NK-92 (cell line): ENCODE results near the gene FARP2.

Source experiments
- DNase-seq: peaks from one replicate; lab custom pipeline; 2025; ENCODE audit not compliant: unreplicated experiment; lab: John Stamatoyannopoulos, UW

The FARP2 gene

GRCh38 chr2:241325257-241325656 lies 30.8 kb upstream of the FARP2 start:
- no peak for DNase-seq

DNA sequence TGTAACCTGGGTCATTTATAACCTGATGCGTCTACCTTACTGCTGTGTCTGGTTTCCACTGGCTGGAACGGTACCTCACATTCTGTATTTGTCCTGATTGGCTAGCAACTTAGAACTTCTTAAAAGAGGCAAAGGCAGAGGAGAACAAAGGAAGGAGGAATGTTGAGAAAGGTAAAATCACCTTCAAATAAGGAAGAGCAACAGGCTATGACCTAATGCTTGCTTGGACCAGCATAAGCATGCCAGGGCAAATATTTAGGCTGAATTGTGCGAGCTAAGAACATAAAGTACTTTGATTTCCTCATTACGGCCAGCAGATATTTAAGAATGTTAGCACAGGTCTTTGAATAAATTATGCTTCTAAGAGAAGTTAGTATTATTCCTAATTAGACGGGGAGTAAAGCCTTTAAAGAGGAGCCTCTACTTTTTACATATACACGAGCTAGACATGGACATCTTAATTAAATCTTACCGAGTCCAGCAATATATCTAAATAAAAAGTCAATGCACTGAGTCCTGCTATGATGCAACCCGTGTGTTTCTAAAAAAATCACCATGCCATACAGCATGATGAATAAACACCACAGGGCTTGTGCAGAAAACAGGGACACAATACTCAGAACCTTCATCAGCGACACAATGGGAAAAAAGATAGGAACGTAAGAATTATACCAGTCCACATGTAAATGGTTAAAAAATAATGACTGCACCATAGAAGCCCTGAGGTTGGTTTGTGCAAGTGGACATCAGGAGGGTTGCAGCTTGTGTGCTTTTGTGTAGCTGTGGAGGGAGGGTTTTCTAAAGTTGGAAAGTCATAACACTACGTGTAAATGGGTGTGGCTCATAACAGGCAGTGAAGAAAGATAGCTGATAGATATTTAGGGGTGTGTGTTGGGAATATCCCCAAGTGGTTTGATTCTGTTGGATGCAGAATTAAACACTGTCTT lies 26.1 kb upstream of the FARP2 start:
- no peak for DNase-seq

DNA sequence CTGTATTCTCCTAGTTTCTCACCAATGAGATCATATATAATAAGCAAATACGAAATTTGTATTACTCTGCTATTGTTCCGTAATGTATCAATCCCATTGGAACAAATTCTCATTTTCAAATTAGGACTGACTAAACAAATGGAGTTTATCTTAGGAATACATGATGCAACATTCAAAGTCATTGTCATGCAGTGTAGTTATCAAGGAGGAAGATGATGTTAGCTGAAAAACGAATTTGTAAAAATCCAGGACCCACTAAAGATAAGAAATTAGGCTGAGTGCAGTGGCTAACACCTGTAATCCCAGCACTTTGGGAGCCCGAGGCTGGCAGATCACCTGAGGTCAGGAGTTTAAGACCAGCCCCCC lies 25.5 kb upstream of the FARP2 start:
- DNase-seq: no peak

GRCh38 chr2:241334813-241335212 lies 21.3 kb upstream of the FARP2 start:
- DNase-seq: no peak

GRCh38 chr2:241339839-241340630 lies 16.1 kb upstream of the FARP2 start:
- no peak for DNase-seq

DNA sequence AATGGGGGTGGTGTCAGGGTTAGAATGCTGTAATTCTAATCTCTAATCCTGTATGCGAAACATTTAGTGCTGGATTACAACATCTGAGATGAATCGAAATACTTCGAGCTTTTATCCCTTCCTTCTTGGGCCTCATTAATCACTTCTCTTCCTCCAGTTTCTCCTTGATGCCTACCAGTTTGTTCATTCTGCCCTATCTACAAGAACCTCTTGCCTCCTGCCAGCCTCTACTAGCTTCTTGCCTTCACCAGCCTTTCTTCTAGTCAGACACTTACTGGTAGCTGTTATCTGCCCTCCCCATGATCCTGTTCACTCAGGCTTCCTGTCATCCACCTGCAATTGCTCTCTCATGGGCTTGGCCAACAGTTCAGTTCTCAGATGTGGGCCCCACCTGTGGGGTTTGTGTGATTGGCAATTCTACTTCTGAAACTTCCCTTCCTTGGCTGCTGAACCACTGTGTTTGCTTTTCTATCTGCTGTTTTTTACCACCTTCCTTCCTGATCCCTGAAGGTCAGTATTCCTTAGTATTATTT lies 15.4 kb upstream of the FARP2 start:
- no peak for DNase-seq

DNA sequence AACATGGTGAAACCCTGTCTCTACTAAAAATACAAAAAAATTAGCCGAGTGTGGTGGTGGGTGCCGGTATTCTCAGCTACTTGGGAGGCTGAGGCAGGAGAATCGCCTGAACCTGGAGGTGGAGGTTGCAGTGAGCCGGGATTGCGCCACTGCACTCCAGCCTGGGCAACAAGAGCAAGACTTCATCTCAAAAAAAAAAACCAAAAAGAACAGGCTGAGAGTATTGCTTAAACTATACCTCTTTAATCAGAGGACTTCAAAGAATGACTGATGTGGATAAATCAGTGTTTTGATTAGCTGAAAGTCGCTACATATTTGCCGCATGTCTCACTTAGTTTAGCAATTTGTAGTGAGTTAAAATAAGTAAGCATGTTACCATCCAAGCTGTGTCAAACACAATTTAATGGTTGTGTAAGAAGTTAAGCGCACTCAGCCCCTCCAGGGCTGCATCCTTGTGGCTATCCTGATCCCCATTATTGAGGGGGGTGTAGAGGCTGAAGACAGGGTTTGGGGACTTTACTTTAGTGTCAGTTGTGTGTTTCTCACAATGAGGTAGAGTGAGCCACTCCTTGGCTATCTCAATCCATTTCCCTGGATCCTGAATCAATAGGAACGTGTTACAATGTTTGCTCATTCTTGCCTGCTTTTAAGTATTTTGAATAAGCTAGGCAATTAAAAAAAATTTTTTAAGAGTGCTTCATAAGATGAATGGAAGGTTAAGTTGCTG lies 11.0 kb upstream of the FARP2 start:
- DNase-seq: no peak

GRCh38 chr2:241349941-241350340 lies 6.1 kb upstream of the FARP2 start:
- DNase-seq: no peak

- DNase-seq: no peak
Measured at GRCh38 chr2:241350530-241350877, 5.6 kb upstream of the FARP2 start.

DNA sequence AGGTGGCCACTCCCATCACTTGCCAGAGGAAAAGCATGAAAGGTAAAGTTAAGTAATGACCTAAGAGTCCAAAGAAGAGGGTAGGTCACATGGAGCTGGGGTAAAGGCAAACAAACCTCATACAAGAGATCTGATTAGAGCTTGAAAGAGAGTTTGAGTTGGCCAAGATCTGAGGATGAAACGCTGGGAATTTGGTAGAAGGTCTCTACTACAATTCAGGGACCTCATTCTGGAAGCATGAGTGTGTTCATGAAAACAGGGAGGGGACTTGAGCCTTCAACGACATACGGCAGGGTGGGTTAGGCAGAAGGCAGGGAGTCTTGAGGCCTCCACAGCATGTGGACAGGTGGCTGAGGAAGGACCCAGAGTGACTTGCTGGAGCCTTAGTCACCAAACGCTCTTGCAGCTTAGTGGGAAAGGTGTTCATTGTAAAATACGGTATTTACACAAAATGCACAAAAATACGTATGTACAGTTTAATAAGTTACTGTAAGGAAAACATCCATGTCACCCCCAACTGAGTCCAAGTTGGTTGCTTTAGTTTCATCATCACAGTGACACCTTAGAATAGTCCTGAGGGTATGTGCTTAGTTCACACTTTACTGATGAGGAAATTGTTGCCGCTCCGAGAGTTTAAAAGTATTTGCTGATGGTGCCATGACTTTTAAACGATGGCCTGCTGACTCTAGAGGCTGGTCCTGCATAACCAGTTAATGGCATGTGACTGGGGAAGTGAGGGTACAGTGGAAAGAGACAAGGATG lies 5.0 kb upstream of the FARP2 start:
- DNase-seq: no peak

DNA sequence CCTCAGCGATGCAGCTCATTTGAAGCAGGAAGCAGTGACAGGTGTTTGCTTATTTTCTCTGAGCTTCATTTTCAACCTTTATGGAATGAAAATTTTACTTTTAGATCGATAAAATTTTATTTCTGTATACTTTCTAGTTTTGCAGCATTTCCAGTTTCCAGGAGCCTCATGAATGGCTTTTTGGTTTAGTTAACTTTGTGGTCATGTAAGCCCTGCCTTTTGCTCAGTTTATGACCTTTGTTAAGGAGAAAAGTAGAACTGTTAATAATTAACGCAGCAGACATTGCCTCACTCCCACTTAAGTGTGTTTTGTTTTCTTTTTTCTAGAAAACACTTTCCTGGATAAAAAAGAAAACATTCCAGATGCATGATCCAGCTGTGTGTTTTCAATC lies 4.4 kb upstream of the FARP2 start:
- DNase-seq: no peak

DNA sequence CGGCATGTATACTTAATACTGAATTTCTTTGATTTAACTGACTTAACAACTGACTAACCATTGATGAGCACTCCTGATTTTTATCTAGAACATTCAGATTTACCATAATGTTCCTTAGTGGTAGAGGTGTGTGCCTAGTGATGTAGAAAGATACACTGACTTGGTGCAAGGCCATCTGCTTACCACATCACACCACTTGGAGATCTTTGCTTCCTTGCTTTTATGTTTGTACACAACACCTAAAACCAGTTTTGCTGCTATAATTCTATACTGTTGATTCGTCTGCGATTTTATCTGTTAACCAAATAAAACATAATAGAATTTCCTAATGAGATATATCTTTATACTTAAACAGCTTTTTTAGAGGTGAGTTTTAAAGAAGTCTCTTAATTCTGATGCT lies 3.9 kb upstream of the FARP2 start:
- DNase-seq: no peak

GRCh38 chr2:241354668-241355658 lies 1.1 kb upstream of the FARP2 start:
- no peak for DNase-seq

DNA sequence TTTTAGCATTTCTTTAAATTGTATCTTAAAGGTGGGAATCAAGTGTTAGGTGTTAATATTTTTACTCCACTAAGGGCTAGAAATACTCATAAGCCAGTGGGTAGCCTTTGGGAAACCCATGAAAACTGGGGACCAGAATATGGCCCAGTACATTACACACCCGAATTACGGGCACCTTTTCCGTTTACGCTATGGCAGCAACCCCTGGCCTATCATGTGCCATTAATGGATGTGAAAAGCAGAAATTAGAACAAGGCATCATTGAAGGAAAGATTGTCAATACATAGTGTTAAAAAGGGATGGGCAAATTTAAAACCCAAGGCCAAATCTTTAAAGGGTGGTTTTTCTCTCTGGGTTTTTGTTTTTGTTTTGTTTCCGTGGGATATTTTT lies 781 bp downstream of the FARP2 start:
- DNase-seq: no peak

GRCh38 chr2:241357531-241357930 lies 1.4 kb downstream of the FARP2 start:
- DNase-seq: no peak

DNA sequence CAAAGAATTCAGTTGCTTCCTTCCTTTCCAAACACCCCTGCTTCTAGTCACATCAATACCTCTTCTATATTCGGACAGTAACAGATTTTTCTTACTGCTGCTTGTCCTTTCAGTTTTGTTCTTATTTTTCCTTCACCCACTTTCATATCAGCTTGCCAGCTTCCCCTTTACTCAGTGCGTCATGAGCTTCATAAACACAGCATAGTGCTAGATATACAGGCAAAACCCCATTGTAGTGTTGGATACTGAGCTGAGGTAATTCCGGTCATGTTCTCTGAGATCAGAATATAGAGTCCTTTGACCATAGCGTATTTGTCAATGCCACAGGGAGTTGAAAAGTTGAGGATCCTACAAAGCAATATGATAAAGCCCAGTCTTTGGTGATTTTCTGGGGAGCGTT lies 2.4 kb downstream of the FARP2 start:
- DNase-seq: no peak

DNA sequence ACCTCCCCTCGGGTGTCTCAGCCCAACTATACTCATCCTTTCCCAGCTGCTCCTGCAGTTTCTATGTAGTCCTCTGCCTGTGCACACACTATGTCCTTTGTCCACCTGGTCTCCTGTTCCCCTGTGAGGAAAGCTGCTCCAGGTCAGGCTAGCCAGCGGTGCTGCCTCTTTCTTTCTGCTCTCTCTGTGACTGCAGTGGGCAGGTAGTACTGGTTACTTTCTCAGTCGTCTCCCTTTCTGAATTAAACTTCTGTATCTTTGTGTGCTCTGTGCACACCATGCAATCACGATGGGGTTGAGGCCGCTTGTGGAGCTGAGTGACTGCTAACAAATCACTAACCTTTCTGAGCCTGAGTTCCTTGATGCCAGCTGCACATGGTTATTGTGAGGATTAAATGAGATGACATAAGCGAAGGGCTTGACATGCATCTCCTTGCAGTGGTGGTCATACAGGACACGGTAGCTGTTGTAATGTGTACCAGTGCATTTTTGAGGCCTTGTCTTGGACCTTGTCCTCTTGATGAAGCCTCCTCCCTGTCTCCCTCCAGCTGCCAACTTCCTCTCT lies 3.5 kb downstream of the FARP2 start:
- DNase-seq: no peak

DNA sequence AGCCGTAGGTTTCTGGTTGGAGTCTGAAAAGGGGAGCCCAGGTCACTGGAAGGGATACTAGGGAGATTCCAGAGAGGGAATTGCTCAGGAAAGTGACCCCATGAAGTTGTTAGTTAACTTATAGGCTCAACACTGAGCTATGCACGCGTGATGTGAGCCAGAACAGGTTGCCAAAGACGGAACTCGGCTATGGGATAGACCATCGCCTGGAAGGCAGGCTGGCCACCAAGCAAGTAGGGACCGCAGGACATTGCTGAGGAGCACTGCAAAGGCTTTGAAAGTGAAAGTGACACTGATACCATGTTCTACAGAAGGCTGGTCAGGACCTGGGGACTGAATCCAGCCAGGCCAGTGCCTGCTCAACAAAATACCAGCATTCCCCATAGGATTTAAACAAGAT lies 7.3 kb downstream of the FARP2 start:
- DNase-seq: no peak

DNA sequence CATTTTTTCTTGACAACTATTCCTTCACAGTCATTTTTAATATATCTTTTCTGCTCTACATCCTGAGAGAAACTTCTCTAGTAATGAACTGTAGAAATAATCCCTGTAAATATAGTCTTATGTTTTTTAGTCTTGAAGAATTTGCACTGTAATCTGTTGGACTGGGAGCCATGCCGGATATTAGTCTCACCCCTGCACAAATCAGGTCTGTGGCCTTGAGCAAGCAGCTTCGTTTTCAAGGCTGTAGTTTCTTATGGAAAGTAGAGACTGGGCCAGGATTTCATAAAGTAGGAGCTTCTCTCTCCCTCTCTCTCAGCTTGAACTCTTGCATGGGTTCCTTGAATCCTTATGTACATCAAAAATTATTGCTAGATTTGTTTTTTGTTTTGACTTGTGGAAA lies 8.7 kb downstream of the FARP2 start:
- no peak for DNase-seq
